Left ventricle myocardium inferior (tissue), 1 donor: ENCODE results near the gene NSUN4. TPM values are rescaled to one million over a fixed set of nuclear protein-coding genes. Genes with fewer than 3 reads are reported as not detected.
"Not testable (repeated sequence)": the region's sequence is repeated elsewhere in the genome, so short reads cannot be mapped to it uniquely, and the experiment has no call there.

Source experiments
- DNase-seq: peaks from one replicate; pipeline ENCODE4 v3.0.0-alpha.2; 2020
- H3K27ac ChIP-seq: fragments of 200-600 bp; replicated peaks from 2 replicates; pipeline ENCODE4 v1.8.0; 2021
- H3K27me3 ChIP-seq: fragments of 200-600 bp; 2 replicates; pipeline ENCODE4 v1.8.0; 2021; ENCODE audit warnings: low read depth
- H3K36me3 ChIP-seq: fragments of 200-600 bp; 2 replicates; pipeline ENCODE4 v1.8.0; 2021
- H3K4me1 ChIP-seq: fragments of 200-600 bp; 2 replicates; pipeline ENCODE4 v1.8.0; 2021
- H3K4me3 ChIP-seq: fragments of 200-600 bp; 2 replicates; pipeline ENCODE4 v1.8.0; 2021; ENCODE audit warnings: mild to moderate bottlenecking, moderate library complexity
- H3K9me3 ChIP-seq: fragments of 200-600 bp; replicated peaks from 2 replicates; pipeline ENCODE4 v1.8.0; 2021
- CTCF ChIP-seq: fragments of 200-600 bp; IDR thresholded peaks from 2 replicates; pipeline ENCODE4 v1.8.0; 2021; ENCODE audit warnings: antibody characterized with exemption, mild to moderate bottlenecking, borderline replicate concordance
- intact Hi-C: fragments of 100-400 bp; cut with micrococcal nuclease; formaldehyde crosslinking; loops from one replicate; pipeline ENCODE4 v1.11.0; 2022
- total RNA-seq: library from RNA; stranded (reverse); fragmentation: NEBNext Ultra II Directional; extraction: Animal tissue kit (Norgen Biotek cat#: 25700); gene quantifications from one replicate; pipeline ENCODE4 v1.2.1, GENCODE V29; 2021
- donor health status: DM: no; HTN: yes; CAD: no; lungs with severe emphysema.

Gene NSUN4
- total RNA-seq, 1 donor from 2014 or later = 14.1 TPM

GRCh38 chr1:46328182-46328581 is 12.4 kb upstream of the NSUN4 start:
- H3K27ac ChIP-seq, H3K4me1 ChIP-seq, DNase-seq, H3K27me3 ChIP-seq, H3K4me3 ChIP-seq, intact Hi-C loops, H3K36me3 ChIP-seq, H3K9me3 ChIP-seq: not testable (repeated sequence)

- H3K4me3 ChIP-seq, H3K27ac ChIP-seq, H3K9me3 ChIP-seq, H3K27me3 ChIP-seq, H3K36me3 ChIP-seq, intact Hi-C loops, DNase-seq, H3K4me1 ChIP-seq: not testable (repeated sequence)
These were observed 10.8 kb upstream of the NSUN4 start for GRCh38 chr1:46329807-46330206.

GRCh38 chr1:46330381-46330780 is 10.2 kb upstream of the NSUN4 start:
- DNase-seq, H3K27ac ChIP-seq, intact Hi-C loops, H3K36me3 ChIP-seq, H3K4me1 ChIP-seq, H3K4me3 ChIP-seq, H3K27me3 ChIP-seq, H3K9me3 ChIP-seq: not testable (repeated sequence)

- H3K27me3 ChIP-seq, H3K4me1 ChIP-seq, intact Hi-C loops, H3K36me3 ChIP-seq, H3K9me3 ChIP-seq, H3K27ac ChIP-seq, DNase-seq, H3K4me3 ChIP-seq: not testable (repeated sequence)
These were observed 8.6 kb upstream of the NSUN4 start for GRCh38 chr1:46331786-46332540.

- H3K27me3 ChIP-seq = no peaks in the 10 kb centered on the region
- no peaks in the 10 kb centered on the region for H3K4me1 ChIP-seq
- intact Hi-C loops = no loop called here
- TF ChIP-seq CTCF = peak; percentile 9
- no peak overlapping the region for H3K4me3 ChIP-seq
- DNase-seq = no peak
- no peaks in the 10 kb centered on the region for H3K9me3 ChIP-seq
- no peak overlapping the region for H3K27ac ChIP-seq
- no peaks in the 10 kb centered on the region for H3K36me3 ChIP-seq
These were observed 7.1 kb upstream of the NSUN4 start for GRCh38 chr1:46333300-46334029.

- H3K36me3 ChIP-seq = no peaks in the 10 kb centered on the region
- DNase-seq = no peak
These were observed 6.6 kb upstream of the NSUN4 start for GRCh38 chr1:46334030-46334384.

GRCh38 chr1:46335081-46335480 is 5.5 kb upstream of the NSUN4 start:
- intact Hi-C loops = no loop called here

More at GRCh38 chr1:46334030-46334384, 6.6 kb upstream of the NSUN4 start:
- intact Hi-C loops = no loop called here
- no peaks in the 10 kb centered on the region for H3K4me1 ChIP-seq
- H3K9me3 ChIP-seq = no peaks in the 10 kb centered on the region
- no peaks in the 10 kb centered on the region for H3K27me3 ChIP-seq
- TF ChIP-seq CTCF = no peak
- no peak overlapping the region for H3K4me3 ChIP-seq
- no peak overlapping the region for H3K27ac ChIP-seq

GRCh38 chr1:46337409-46337808 is 3.2 kb upstream of the NSUN4 start:
- DNase-seq, intact Hi-C loops, H3K36me3 ChIP-seq, H3K27ac ChIP-seq, H3K27me3 ChIP-seq, H3K9me3 ChIP-seq, H3K4me3 ChIP-seq: not testable (repeated sequence)
- peaks cover 28% of the 10 kb centered on the region for H3K4me1 ChIP-seq

More at GRCh38 chr1:46335081-46335480, 5.5 kb upstream of the NSUN4 start:
- no peak overlapping the region for H3K4me3 ChIP-seq
- no peaks in the 10 kb centered on the region for H3K27me3 ChIP-seq
- TF ChIP-seq CTCF = no peak
- no peak overlapping the region for H3K27ac ChIP-seq
- no peak for DNase-seq
- H3K4me1 ChIP-seq = peaks cover 8% of the 10 kb centered on the region
- H3K9me3 ChIP-seq = no peaks in the 10 kb centered on the region
- no peaks in the 10 kb centered on the region for H3K36me3 ChIP-seq
